HepG2 (cell line): ENCODE data around the gene PLCB2. TPM values are rescaled to one million over a fixed set of nuclear protein-coding genes. Genes with fewer than 3 reads are reported as not detected.
A peak's percentile ranks its signal among the peaks of the same experiment; 100 is the strongest.

ENCODE experiments used
- CTCF ChIP-seq: sonication (generic); formaldehyde crosslinking; IDR thresholded peaks from 2 replicates; pipeline ENCODE4 v1.5.0; 2020; ENCODE audit warnings: mild to moderate bottlenecking, missing genetic modification reagents, moderate library complexity
- ELF3 ChIP-seq: IDR thresholded peaks from 2 replicates; pipeline ENCODE4 v1.6.1; 2016; ENCODE audit warnings: missing genetic modification reagents, missing compliant biosample characterization
- GPBP1L1 ChIP-seq: sonication (generic); formaldehyde crosslinking; IDR thresholded peaks from 2 replicates; pipeline ENCODE4 v1.5.0; 2020; ENCODE audit warnings: mild to moderate bottlenecking, missing genetic modification reagents
- HMGXB4 ChIP-seq, 2 experiments: sonication (generic) in 1 of 2; formaldehyde crosslinking in 1 of 2; IDR thresholded peaks; 2 replicates each; pipeline versions ENCODE4 v1.4.0 to v1.6.1; 2018 to 2020; ENCODE audit warnings: missing genetic modification reagents in 2 of 2, borderline replicate concordance in 1 of 2, low read depth in 1 of 2, mild to moderate bottlenecking in 1 of 2, missing biosample characterization in 1 of 2
- IKZF5 ChIP-seq: IDR thresholded peaks from 2 replicates; pipeline ENCODE4 v1.6.1; 2018; ENCODE audit warnings: missing genetic modification reagents, mild to moderate bottlenecking, missing compliant biosample characterization
- IRX3 ChIP-seq: sonication (generic); formaldehyde crosslinking; IDR thresholded peaks from 2 replicates; pipeline ENCODE4 v1.8.1; 2023; ENCODE audit warnings: mild to moderate bottlenecking, low read depth, missing genetic modification reagents, borderline replicate concordance
- KIAA2018 ChIP-seq: sonication (generic); formaldehyde crosslinking; IDR thresholded peaks from 2 replicates; pipeline ENCODE4 v1.5.0; 2020; ENCODE audit warnings: mild to moderate bottlenecking, missing genetic modification reagents, borderline replicate concordance
- KLF13 ChIP-seq: sonication (generic); formaldehyde crosslinking; IDR thresholded peaks from 2 replicates; pipeline ENCODE4 v1.4.0; 2020; ENCODE audit warnings: mild to moderate bottlenecking, missing genetic modification reagents
- NR2C2 ChIP-seq: sonication (generic); formaldehyde crosslinking; IDR thresholded peaks from 2 replicates; pipeline ENCODE4 v1.4.0; 2020; ENCODE audit warnings: missing genetic modification reagents, mild to moderate bottlenecking, moderate library complexity, borderline replicate concordance
- RELA ChIP-seq: sonication (generic); formaldehyde crosslinking; IDR thresholded peaks from 2 replicates; pipeline ENCODE4 v1.4.0; 2020; ENCODE audit warnings: missing genetic modification reagents
- RFX5 ChIP-seq: IDR thresholded peaks from 2 replicates; pipeline ENCODE4 v1.6.1; 2011; ENCODE audit warnings: low read depth, low read length, improper control_type of control experiment
- SMC3 ChIP-seq: IDR thresholded peaks from 2 replicates; pipeline ENCODE4 v1.6.1; 2011; ENCODE audit warnings: low read length, improper control_type of control experiment
- TRIM22 ChIP-seq: fragments of 450-650 bp; IDR thresholded peaks from 2 replicates; pipeline ENCODE4 v1.6.1; 2017
- polyA plus RNA-seq, 8 experiments: library from polyadenylated mRNA; depleted of rRNA in 3 of 8; stranded (reverse) in 7 of 8; unstranded in 1 of 8; fragments of >200 nt; fragmentation: Illumina TruSeq in 4 of 8; extraction: Trizol in 4 of 8; gene quantifications; 2 replicates each; pipeline versions ENCODE4 v1.2.1 to v1.2.3, GENCODE V29; 2011 to 2016; ENCODE audit warnings: low read depth in 4 of 8, missing spikeins in 1 of 8, mixed read lengths in 1 of 8; ENCODE audit not compliant: insufficient read depth in 1 of 8
- total RNA-seq, 5 experiments: library from RNA; depleted of rRNA; stranded (reverse); fragments of >200 nt; fragmentation: Illumina TruSeq; extraction: Trizol; gene quantifications; 2 replicates each; pipeline ENCODE4 v1.2.3, GENCODE V29; 2016; ENCODE audit warnings: low read depth in 1 of 5

PLCB2 gene
- total and polyA plus RNA-seq, 2 of the 13 experiments (the other 11 are each of a cell fraction or from before 2014, with no cell fraction given) = 0.11 TPM; not detected in 1

- no peak for TF ChIP-seq KIAA2018
- TF ChIP-seq CTCF = peak; percentile 73
- no peak for TF ChIP-seq RFX5
- TF ChIP-seq ELF3 = peak; percentile 29; the same call in 1 of the 2 replicates
- no peak for TF ChIP-seq IRX3 (CRISPR knock-in tag)
- peak; percentile 61; the same call in 1 of the 2 replicates for TF ChIP-seq SMC3
- TF ChIP-seq RELA = no peak
- no peak for TF ChIP-seq TRIM22
- TF ChIP-seq NR2C2 = no peak
- no peak for TF ChIP-seq KLF13 (CRISPR knock-in tag)
- no peak for TF ChIP-seq IKZF5 (CRISPR knock-in tag)
- TF ChIP-seq HMGXB4 (CRISPR knock-in tag; IDR thresholded peaks at IDR 0.05; ENCODE audit: borderline replicate concordance in 1 of 2, low read depth in 1 of 2) = 0 out of 4 replicates have a peak, but pooled peaks of 1 of the 2 experiments have one; percentile 30
- TF ChIP-seq GPBP1L1 (CRISPR knock-in tag) = no peak
Observed at GRCh38 chr15:40320931-40321371, 13.2 kb upstream of the PLCB2 start (continued).
